CD4-positive, alpha-beta memory T cell (primary cell): ENCODE results near the gene PDS5B. TPM values are rescaled to one million over a fixed set of nuclear protein-coding genes. Genes with fewer than 3 reads are reported as not detected.
A peak's percentile ranks its signal among the peaks of the same experiment; 100 is the strongest.

Source experiments
- CTCF ChIA-PET: fragments of 350-600 bp; sonication (Branson Sonifier 250); formaldehyde crosslinking; loops from one replicate; lab custom pipeline; 2021; ENCODE audit warnings: inconsistent platforms; ENCODE audit not compliant: partially characterized antibody; lab: Charles Lee
- POLR2A ChIA-PET: fragments of 350-600 bp; sonication (Branson Sonifier 250); formaldehyde crosslinking; loops from one replicate; lab custom pipeline; 2021; ENCODE audit not compliant: partially characterized antibody; lab: Charles Lee
- DNase-seq, 5 donors: peaks; one replicate each; pipeline versions ENCODE4 v3.0.0 to v3.0.0-alpha.2; 2020 to 2022; ENCODE audit warnings: mixed read lengths in 1 of 5
- H3K27ac ChIP-seq: one replicate; pipeline ENCODE4 v1.7.0; 2013; ENCODE audit warnings: low read depth, low read length
- H3K27me3 ChIP-seq: 2 replicates; pipeline ENCODE4 v1.7.0; 2013; ENCODE audit warnings: mild to moderate bottlenecking, low read length, moderate library complexity; ENCODE audit not compliant: insufficient read depth
- H3K36me3 ChIP-seq: 2 replicates; pipeline ENCODE4 v1.7.0; 2013; ENCODE audit warnings: mild to moderate bottlenecking, low read length, moderate library complexity; ENCODE audit not compliant: insufficient read depth
- H3K4me1 ChIP-seq: 2 replicates; pipeline ENCODE4 v1.7.0; 2013; ENCODE audit warnings: mild to moderate bottlenecking, low read length, moderate library complexity; ENCODE audit not compliant: insufficient read depth
- H3K4me3 ChIP-seq, 2 donors: one replicate each; pipeline ENCODE4 v1.7.0; 2013; ENCODE audit warnings: low read length in 2 of 2, mild to moderate bottlenecking in 1 of 2
- H3K9me3 ChIP-seq, 2 donors: one replicate each; pipeline ENCODE4 v1.7.0; 2013; ENCODE audit warnings: low read length in 2 of 2, control low read depth in 1 of 2; ENCODE audit not compliant: control insufficient read depth in 1 of 2
- H3K27ac Mint-ChIP-seq, 7 donors: one replicate each; pipeline ENCODE4 v1.8.0; 2020 to 2021; ENCODE audit warnings: mixed read lengths in 7 of 7, mild to moderate bottlenecking in 6 of 7, inconsistent platforms in 3 of 7, moderate library complexity in 3 of 7
- H3K27me3 Mint-ChIP-seq, 2 donors: one replicate each; pipeline ENCODE4 v1.8.0; 2020 to 2021; ENCODE audit warnings: mixed read lengths in 2 of 2
- H3K36me3 Mint-ChIP-seq, 2 donors: one replicate each; pipeline ENCODE4 v1.8.0; 2020 to 2021; ENCODE audit warnings: mixed read lengths in 2 of 2, inconsistent platforms in 1 of 2, mild to moderate bottlenecking in 1 of 2
- H3K4me1 Mint-ChIP-seq, 4 donors: one replicate each; pipeline ENCODE4 v1.8.0; 2020 to 2021; ENCODE audit warnings: mixed read lengths in 4 of 4, mild to moderate bottlenecking in 1 of 4
- H3K4me3 Mint-ChIP-seq, 8 donors: one replicate each; pipeline ENCODE4 v1.8.0; 2020 to 2021; ENCODE audit warnings: mixed read lengths in 8 of 8, mild to moderate bottlenecking in 7 of 8, moderate library complexity in 6 of 8, inconsistent platforms in 3 of 8
- H3K9me3 Mint-ChIP-seq, 8 donors: one replicate each; pipeline ENCODE4 v1.8.0; 2020 to 2021; ENCODE audit warnings: mixed read lengths in 8 of 8, mild to moderate bottlenecking in 5 of 8, inconsistent platforms in 3 of 8, moderate library complexity in 1 of 8
- intact Hi-C: fragments of 100-400 bp; cut with micrococcal nuclease; formaldehyde crosslinking; loops from one replicate; pipeline ENCODE4 v1.15.1; 2023
- polyA plus RNA-seq, 2 donors: library from polyadenylated mRNA; unstranded; fragments of 300-500 nt; fragmentation: Illumina TruSeq; gene quantifications; one replicate each; pipeline ENCODE4 v1.2.3, GENCODE V29; 2021
- total RNA-seq, 2 experiments: library from RNA; stranded (reverse); gene quantifications; one replicate each; pipeline ENCODE4 v1.2.3, GENCODE V29; 2021

PDS5B gene
- total and polyA plus RNA-seq, 4 experiments from 2014 or later = 28.7 to 56.3 (median 42.4) TPM

GRCh38 chr13:32791545-32792172 is 205.4 kb downstream of the PDS5B start:
- ChIA-PET POLR2A (interaction anchor here (1.0 kb wide), 1 partner anchor 8 kb away, joined by 3 read pairs; no protein-coding TSS in a partner anchor), CTCF (no interaction called here)
- peaks cover 0 to 2% of the 10 kb centered on the region in 2 donors for H3K27me3 Mint-ChIP-seq
- peaks cover 0 to 9% of the 10 kb centered on the region in 2 donors for H3K36me3 Mint-ChIP-seq
- peak overlapping the region; percentile 48 to 87 (median 66) for H3K27ac Mint-ChIP-seq
- H3K4me1 ChIP-seq = peaks cover 18% of the 10 kb centered on the region
- H3K4me3 ChIP-seq = no peak overlapping the region
- intact Hi-C loops = no loop called here
- peaks cover 0 to 3% (median 0%) of the 10 kb centered on the region in 8 donors for H3K9me3 Mint-ChIP-seq
- H3K36me3 ChIP-seq = no peaks in the 10 kb centered on the region
- peaks cover 23 to 28% (median 25%) of the 10 kb centered on the region in 4 donors for H3K4me1 Mint-ChIP-seq
- no peak overlapping the region for H3K27ac ChIP-seq
- no peaks in the 10 kb centered on the region for H3K27me3 ChIP-seq
- peak overlapping the region in 7 of 8 donors; percentile 52 to 83 (median 65) for H3K4me3 Mint-ChIP-seq
- peak in 4 of 5 donors; percentile 11 to 45 (median 32) for DNase-seq
- H3K9me3 ChIP-seq = no peaks in the 10 kb centered on the region

GRCh38 chr13:32796754-32797153 is 210.5 kb downstream of the PDS5B start:
- Histone ChIP-seq H3K4me1 (peaks cover 7% of the 10 kb centered on the region), H3K27ac (no peak overlapping the region), H3K36me3 (no peaks in the 10 kb centered on the region), H3K27me3 (no peaks in the 10 kb centered on the region), H3K4me3 (no peak overlapping the region), H3K9me3 (no peaks in the 10 kb centered on the region)
- H3K36me3 Mint-ChIP-seq = peaks cover 0 to 7% of the 10 kb centered on the region in 2 donors
- no peak overlapping the region for H3K27ac Mint-ChIP-seq
- ChIA-PET POLR2A (no interaction called here), CTCF (no interaction called here)
- H3K9me3 Mint-ChIP-seq = peaks cover 0 to 8% (median 3%) of the 10 kb centered on the region in 8 donors
- intact Hi-C loops = no loop called here
- no peak for DNase-seq
- peaks cover 4% of the 10 kb centered on the region in 2 donors for H3K27me3 Mint-ChIP-seq
- H3K4me1 Mint-ChIP-seq = peaks cover 11 to 14% (median 12%) of the 10 kb centered on the region in 4 donors
- H3K4me3 Mint-ChIP-seq = no peak overlapping the region

- peaks cover 0 to 8% (median 1%) of the 10 kb centered on the region in 8 donors for H3K9me3 Mint-ChIP-seq
- DNase-seq = no peak
- H3K4me3 Mint-ChIP-seq = no peak overlapping the region
- H3K36me3 Mint-ChIP-seq = peaks cover 0 to 4% of the 10 kb centered on the region in 2 donors
- Histone ChIP-seq H3K27ac (no peak overlapping the region), H3K36me3 (no peaks in the 10 kb centered on the region), H3K9me3 (no peaks in the 10 kb centered on the region), H3K4me3 (no peak overlapping the region), H3K4me1 (no peaks in the 10 kb centered on the region), H3K27me3 (no peaks in the 10 kb centered on the region)
- no peak overlapping the region for H3K27ac Mint-ChIP-seq
- ChIA-PET CTCF (no interaction called here), POLR2A (no interaction called here)
- H3K4me1 Mint-ChIP-seq = no peaks in the 10 kb centered on the region
- intact Hi-C loops = no loop called here
- H3K27me3 Mint-ChIP-seq = peaks cover 4% of the 10 kb centered on the region in 2 donors
Measured at GRCh38 chr13:32802159-32802558, 215.9 kb downstream of the PDS5B start.

GRCh38 chr13:32804673-32805230 is 218.5 kb downstream of the PDS5B start:
- peaks cover 0 to 7% (median 2%) of the 10 kb centered on the region in 8 donors for H3K9me3 Mint-ChIP-seq
- no peaks in the 10 kb centered on the region for H3K36me3 Mint-ChIP-seq
- DNase-seq = no peak
- CTCF ChIA-PET = no interaction called here
- Histone ChIP-seq H3K27me3 (no peaks in the 10 kb centered on the region), H3K36me3 (no peaks in the 10 kb centered on the region), H3K27ac (no peak overlapping the region), H3K4me3 (no peak overlapping the region), H3K4me1 (no peaks in the 10 kb centered on the region), H3K9me3 (no peaks in the 10 kb centered on the region)
- POLR2A ChIA-PET = no interaction called here
- H3K4me3 Mint-ChIP-seq = no peak overlapping the region
- intact Hi-C loops = no loop called here
- no peaks in the 10 kb centered on the region for H3K4me1 Mint-ChIP-seq
- H3K27ac Mint-ChIP-seq = no peak overlapping the region
- peaks cover 0 to 3% of the 10 kb centered on the region in 2 donors for H3K27me3 Mint-ChIP-seq

- Mint-ChIP-seq H3K27ac (peak overlapping the region in 4 of 7 donors; percentile 3 to 70 (median 40)), H3K27me3 (peaks cover 8 to 9% of the 10 kb centered on the region in 2 donors), H3K36me3 (no peaks in the 10 kb centered on the region), H3K9me3 (peaks cover 0 to 8% (median 5%) of the 10 kb centered on the region in 8 donors), H3K4me3 (peak overlapping the region in 6 of 8 donors; percentile 14 to 72 (median 50)), H3K4me1 (peaks cover 5 to 8% (median 7%) of the 10 kb centered on the region in 4 donors)
- no peaks in the 10 kb centered on the region for H3K27me3 ChIP-seq
- H3K4me3 ChIP-seq = no peak overlapping the region
- no peak overlapping the region for H3K27ac ChIP-seq
- no peak for DNase-seq
- peaks cover 12% of the 10 kb centered on the region for H3K4me1 ChIP-seq
- CTCF ChIA-PET = no interaction called here
- H3K9me3 ChIP-seq = no peaks in the 10 kb centered on the region
- H3K36me3 ChIP-seq = no peaks in the 10 kb centered on the region
- intact Hi-C loops = no loop called here
- POLR2A ChIA-PET = interaction anchor here (1.2 kb wide), 1 partner anchor 11 kb away, joined by 4 read pairs; no protein-coding TSS in a partner anchor
Measured at GRCh38 chr13:32811297-32811800, 225.1 kb downstream of the PDS5B start.

GRCh38 chr13:32821149-32821688 is 235.0 kb downstream of the PDS5B start:
- POLR2A ChIA-PET = no interaction called here
- CTCF ChIA-PET = no interaction called here
- intact Hi-C loops = no loop called here
- Histone ChIP-seq H3K4me3 (no peak overlapping the region), H3K27me3 (no peaks in the 10 kb centered on the region), H3K9me3 (no peaks in the 10 kb centered on the region), H3K36me3 (no peaks in the 10 kb centered on the region), H3K4me1 (no peaks in the 10 kb centered on the region), H3K27ac (no peak overlapping the region)
- Mint-ChIP-seq H3K27ac (peak overlapping the region in 1 of 7 donors; percentile 30), H3K36me3 (no peaks in the 10 kb centered on the region), H3K4me1 (no peaks in the 10 kb centered on the region), H3K9me3 (peaks cover 0 to 3% (median 0%) of the 10 kb centered on the region in 8 donors), H3K4me3 (no peak overlapping the region), H3K27me3 (peaks cover 0 to 2% of the 10 kb centered on the region in 2 donors)
- DNase-seq = no peak

- Histone ChIP-seq H3K9me3 (no peaks in the 10 kb centered on the region), H3K27ac (no peak overlapping the region), H3K4me1 (no peaks in the 10 kb centered on the region), H3K4me3 (no peak overlapping the region), H3K27me3 (no peaks in the 10 kb centered on the region), H3K36me3 (no peaks in the 10 kb centered on the region)
- ChIA-PET CTCF (no interaction called here), POLR2A (interaction anchor here (1.1 kb wide), 1 partner anchor 11 kb away, joined by 4 read pairs; no protein-coding TSS in a partner anchor)
- Mint-ChIP-seq H3K4me1 (no peaks in the 10 kb centered on the region), H3K4me3 (no peak overlapping the region), H3K27ac (peak overlapping the region in 1 of 7 donors; percentile 13), H3K9me3 (peaks cover 0 to 1% (median 0%) of the 10 kb centered on the region in 8 donors), H3K27me3 (peaks cover 0 to 2% of the 10 kb centered on the region in 2 donors), H3K36me3 (no peaks in the 10 kb centered on the region)
- intact Hi-C loops = no loop called here
- no peak for DNase-seq
Measured at GRCh38 chr13:32822771-32823170, 236.5 kb downstream of the PDS5B start.
